SHP77 treated with DMSO at 0.1 percent for 48 hours (cell line): ENCODE data around the gene ATP1B4.

Experiments
- DNase-seq: peaks from one replicate; lab custom pipeline; 2025; lab: John Stamatoyannopoulos, UW

ATP1B4 gene

DNA sequence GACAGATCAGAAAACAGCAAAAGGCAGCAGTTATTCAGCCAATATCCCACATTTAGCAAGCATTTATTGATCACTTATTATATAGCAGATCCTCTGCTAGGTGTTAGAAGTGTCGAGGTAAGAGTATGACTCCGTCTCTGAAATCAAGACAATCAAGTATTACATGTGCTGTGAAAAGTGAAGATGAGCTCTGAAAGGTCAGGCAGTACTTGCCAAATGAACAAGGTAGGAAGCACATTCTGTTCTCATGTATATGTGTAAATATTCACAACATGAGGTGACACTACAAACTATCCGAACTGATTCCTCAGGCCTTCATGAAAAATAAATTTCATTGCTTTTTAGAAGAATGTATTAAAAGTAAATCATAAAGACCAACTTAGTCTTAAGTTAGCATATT is 15.3 kb downstream of the ATP1B4 start:
- DNase-seq, result no peak

- DNase-seq, result no peak
Observed at GRCh38 chrX:120377715-120378114, 15.8 kb downstream of the ATP1B4 start.

DNA sequence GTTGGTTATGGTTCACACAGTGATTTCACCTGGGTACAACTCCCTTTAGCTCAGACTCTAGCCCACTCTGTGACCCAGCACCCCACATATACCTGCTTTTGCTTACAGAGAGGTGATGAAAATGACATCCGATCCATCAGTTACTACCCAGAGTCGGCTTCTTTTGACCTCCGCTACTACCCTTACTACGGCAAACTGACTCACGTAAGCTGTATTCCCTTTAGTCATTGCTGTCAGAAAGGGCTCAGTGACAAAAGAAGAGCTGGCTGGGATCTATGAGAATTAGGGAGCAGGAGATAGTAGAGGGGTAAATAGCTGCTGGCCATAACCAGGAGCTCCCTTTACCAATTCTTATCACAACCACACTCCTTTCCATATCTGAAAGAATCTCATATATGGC is 16.7 kb downstream of the ATP1B4 start:
- DNase-seq, result no peak

GRCh38 chrX:120379937-120380681 is 18.2 kb downstream of the ATP1B4 start:
- no peak for DNase-seq

GRCh38 chrX:120380699-120381098 is 18.8 kb downstream of the ATP1B4 start:
- no peak for DNase-seq

DNA sequence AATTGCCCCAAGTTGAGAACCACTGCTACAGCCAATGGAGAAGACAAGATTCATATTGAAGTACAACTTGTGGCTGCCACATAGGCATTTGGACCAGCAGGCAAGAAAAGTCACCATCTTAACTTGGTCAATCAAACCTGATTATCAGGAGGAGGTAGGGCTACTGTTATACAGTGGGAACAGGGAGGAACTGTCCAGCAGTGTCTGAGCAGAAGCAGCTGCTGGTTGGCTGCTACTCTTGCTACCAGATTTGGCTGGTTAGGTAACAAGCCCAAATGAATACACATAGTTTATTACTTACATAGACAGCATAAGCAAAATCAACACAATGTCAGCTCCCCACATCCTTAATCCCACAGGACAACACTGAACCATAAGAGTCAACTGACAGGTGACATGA is 39.4 kb downstream of the ATP1B4 start:
- DNase-seq, result no peak

- no peak for DNase-seq
Observed at GRCh38 chrX:120402369-120402768, 40.5 kb downstream of the ATP1B4 start.

DNA sequence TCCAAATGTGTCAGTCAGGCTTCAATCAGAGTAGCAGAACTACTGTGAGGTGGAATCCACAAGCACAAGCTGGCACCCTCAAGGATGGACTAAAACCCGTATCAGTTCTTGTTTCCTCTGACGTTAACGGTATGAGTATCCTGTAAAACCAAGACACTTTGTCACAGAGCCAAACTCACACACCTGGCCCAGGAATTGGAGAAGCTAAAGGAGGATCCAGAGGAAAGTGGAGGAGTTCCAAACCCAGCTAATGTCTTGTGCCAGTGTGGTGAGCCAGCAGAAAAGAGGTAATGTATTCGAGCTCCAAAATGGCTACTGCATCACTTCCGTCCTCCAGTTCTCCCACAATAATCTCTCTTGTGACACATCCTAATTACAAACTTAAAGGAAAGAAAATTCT is 44.7 kb downstream of the ATP1B4 start:
- no peak for DNase-seq

GRCh38 chrX:120408168-120408567 is 46.3 kb downstream of the ATP1B4 start:
- no peak for DNase-seq

DNA sequence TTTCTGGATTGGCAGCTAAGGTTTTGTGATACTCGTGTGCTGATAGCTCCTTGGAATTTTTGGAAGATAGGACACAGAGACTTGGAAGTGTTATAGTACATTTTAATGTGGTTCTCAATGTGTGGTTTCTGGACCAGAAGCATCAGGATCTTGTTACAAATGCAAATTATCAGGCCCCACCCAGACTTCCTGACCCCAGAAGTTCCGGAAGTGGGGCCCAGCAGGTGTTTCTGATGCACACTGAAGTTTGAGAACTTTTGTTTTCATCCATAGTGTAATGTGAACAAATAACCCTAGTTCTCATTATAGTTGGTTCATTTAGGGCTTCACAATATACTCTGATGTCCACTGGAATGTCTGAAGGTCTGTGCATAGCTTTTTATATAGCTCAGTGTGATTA is 57.6 kb downstream of the ATP1B4 start:
- DNase-seq, result no peak

- DNase-seq, result no peak
Observed at GRCh38 chrX:120426599-120426998, 64.7 kb downstream of the ATP1B4 start.

DNA sequence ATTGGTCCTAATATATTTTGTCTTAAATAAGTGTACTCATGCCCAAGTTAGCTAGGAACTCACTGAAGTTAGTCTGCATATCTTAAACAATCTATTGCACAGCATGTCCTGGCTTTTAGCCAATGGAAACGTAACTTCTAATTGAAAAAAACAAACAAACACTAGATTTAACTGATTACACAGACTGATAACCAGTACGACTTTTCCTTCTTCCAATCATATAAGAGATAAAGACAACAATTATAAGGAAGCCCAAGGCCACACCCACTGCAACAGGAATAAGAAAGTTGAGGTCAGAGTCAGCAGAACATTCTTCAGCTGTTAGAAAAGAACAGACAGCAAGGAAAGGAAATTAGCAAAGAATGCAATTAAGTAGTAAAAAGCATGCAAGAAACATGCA is 66.4 kb downstream of the ATP1B4 start:
- DNase-seq, result no peak

DNA sequence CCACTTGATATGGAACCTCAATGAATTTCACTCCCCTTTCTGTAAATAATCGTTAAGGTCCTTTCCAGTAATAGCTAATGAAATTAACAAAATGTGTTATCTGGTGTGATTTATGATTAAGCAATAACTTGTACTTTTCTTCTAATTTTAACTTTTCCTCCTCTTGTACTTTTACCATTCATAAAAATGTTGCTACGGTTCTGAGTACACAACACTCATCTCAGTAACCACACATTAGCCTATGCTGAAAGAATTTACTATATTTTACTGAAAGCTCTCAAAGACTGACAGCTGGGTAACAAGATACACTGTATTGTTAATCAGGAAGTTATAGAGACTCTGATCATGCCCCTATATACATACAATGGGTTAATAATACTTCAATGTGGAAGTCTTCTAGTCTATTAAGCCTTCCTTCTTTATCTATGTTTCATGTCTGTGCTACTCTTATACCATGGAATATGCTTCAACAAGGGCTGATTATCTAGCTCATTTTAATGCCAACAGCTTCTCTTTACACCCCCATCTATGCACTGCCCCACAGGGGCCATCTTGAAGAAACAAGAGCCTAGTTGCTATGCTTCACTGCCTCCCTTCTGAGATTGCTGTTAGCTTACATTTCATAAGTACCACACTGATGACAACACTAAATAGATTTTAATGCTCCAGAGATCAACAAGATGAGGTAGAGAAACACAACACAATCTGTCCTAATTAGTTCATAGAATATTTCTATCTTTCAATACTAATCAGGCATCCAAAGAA is 68.1 kb downstream of the ATP1B4 start:
- DNase-seq, result no peak
